Measurements from ENCODE around the gene HOXD4. TPM values are rescaled to one million over a fixed set of nuclear protein-coding genes. Genes with fewer than 3 reads are reported as not detected.

Gene HOXD4
- total RNA-seq, 1 donor: 1.1 TPM

DNA sequence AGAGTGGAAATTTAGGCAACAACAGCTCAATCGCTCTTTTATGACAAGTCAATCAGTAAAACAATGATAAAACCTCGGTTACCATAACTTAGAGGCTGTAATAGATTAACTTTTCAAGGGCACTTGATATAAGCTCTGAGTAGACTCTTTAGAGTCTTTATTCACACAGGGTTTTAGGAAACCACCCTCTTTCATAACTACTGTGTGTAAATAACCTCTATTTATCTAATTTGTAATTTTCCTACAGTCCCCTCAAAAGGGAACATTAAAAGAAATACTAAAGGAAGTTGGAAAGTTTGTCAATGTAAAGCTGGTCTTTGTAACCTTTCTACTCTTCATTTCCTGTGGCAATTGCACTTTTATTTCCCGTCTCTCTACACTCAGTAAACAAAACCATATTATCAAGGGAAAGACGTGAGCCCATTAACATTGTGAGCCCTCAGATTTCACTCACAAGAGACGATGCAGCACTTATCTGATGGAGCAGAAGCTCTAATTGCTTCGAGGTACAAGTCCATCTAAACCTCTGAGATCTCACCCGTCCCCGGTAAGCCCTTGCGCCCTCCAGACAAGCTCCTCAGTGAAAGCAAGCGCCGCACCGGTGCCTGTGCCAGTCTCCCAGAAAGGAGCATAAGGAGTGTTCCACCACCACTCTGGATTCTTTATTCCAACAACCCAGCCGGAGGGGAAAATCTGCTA, 36.0 kb downstream of the HOXD4 start:
- no peak for DNase-seq (ENCODE audit: low read depth)
- peak overlapping the region; percentile 57 for H3K4me3 ChIP-seq (ENCODE audit: low read depth, low read length)
- TF ChIP-seq CTCF (IDR thresholded peaks at IDR 0.05; ENCODE audit: insufficient read depth, low read length): no peak

- peak within 1 kb of the TSS; percentile 57 for H3K4me3 ChIP-seq (ENCODE audit: low read depth, low read length)
- peak; percentile 5 for DNase-seq (ENCODE audit: low read depth)
- no peak for TF ChIP-seq CTCF (IDR thresholded peaks at IDR 0.05; ENCODE audit: insufficient read depth, low read length)
Measured at GRCh38 chr2:176187899-176188773, 36.8 kb downstream of the HOXD4 start, which contains the start of gene HOXD1. TSS of gene HOXD1 (plus strand) at chr2:176188668. CDS start at chr2:176188802, 134 bp downstream.

GRCh38 chr2:176188774-176189680, 37.7 kb downstream of the HOXD4 start:
- no peak for TF ChIP-seq CTCF (IDR thresholded peaks at IDR 0.05; ENCODE audit: insufficient read depth, low read length)
- no peak for DNase-seq (ENCODE audit: low read depth)

DNA sequence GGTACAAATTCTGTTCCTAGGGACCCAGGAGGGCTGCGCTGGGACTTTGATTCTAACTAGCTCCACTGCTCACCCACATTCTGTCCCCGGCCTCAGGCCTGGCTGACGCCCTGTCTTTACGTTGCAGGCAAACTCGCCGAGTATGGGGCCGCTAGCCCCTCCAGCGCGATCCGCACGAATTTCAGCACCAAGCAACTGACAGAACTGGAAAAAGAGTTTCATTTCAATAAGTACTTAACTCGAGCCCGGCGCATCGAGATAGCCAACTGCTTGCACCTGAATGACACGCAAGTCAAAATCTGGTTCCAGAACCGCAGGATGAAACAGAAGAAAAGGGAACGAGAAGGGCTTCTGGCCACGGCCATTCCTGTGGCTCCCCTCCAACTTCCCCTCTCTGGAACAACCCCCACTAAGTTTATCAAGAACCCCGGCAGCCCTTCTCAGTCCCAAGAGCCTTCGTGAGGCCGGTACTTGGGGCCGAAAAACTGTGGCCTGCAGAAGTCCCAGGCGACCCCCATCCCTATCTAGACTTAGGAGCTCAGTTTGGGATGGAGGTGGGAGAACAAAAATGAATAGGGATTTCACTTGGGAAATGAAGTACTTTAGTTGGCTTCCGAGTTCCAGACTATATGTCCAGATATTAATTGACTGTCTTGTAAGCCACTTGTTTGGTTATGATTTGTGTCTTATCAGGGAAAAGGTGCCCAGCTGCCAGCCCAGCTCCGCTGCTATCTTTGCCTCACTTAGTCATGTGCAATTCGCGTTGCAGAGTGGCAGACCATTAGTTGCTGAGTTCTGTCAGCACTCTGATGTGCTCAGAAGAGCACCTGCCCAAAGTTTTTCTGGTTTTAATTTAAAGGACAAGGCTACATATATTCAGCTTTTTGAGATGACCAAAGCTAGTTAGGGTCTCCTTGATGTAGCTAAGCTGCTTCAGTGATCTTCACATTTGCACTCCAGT, 38.6 kb downstream of the HOXD4 start:
- no peak for DNase-seq (ENCODE audit: low read depth)
- H3K4me3 ChIP-seq (ENCODE audit: low read depth, low read length): no peak overlapping the region
- TF ChIP-seq CTCF (IDR thresholded peaks at IDR 0.05; ENCODE audit: insufficient read depth, low read length): no peak

More at GRCh38 chr2:176188774-176189680, 37.7 kb downstream of the HOXD4 start:
- H3K4me3 ChIP-seq (ENCODE audit: low read depth, low read length): peak overlapping the region; percentile 42

- H3K4me3 ChIP-seq (ENCODE audit: low read depth, low read length): no peak overlapping the region
- TF ChIP-seq CTCF (IDR thresholded peaks at IDR 0.05; ENCODE audit: insufficient read depth, low read length): no peak
- no peak for DNase-seq (ENCODE audit: low read depth)
Measured at GRCh38 chr2:176192351-176192750, 41.0 kb downstream of the HOXD4 start.
